ENCODE results near the gene RNF43.
A peak's percentile ranks its signal among the peaks of the same experiment; 100 is the strongest.
"Not testable (repeated sequence)": the region's sequence is repeated elsewhere in the genome, so short reads cannot be mapped to it uniquely, and the experiment has no call there.

RNF43 gene

GRCh38 chr17:58403311-58403710 is 14.0 kb downstream of the RNF43 start:
- DNase-seq = no peak

GRCh38 chr17:58402679-58403078 is 14.7 kb downstream of the RNF43 start:
- no peak for DNase-seq

- no peak for DNase-seq
These were observed 15.3 kb downstream of the RNF43 start for GRCh38 chr17:58402047-58402446.

GRCh38 chr17:58401287-58401686 is 16.0 kb downstream of the RNF43 start:
- DNase-seq = peak; percentile 10

- no peak for DNase-seq
These were observed 16.5 kb downstream of the RNF43 start for GRCh38 chr17:58400826-58401225.

DNA sequence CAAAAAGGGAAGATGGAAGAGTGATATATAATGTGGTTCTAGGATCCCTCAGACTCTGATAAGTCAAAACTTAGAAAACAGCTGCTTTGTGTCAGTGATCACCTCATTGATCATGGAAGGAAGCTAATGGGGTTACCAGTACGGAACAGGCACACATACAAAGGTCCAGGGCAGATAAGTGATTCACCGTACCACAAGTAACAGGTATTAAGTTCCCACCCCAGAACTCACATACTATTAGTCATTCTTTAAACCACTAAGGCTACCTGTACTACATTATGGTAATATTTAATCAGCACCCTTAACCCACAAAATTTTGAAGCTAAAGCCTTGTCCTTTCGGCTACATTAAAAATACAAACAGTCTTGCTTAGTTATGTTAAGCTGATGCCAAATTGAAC is 17.4 kb downstream of the RNF43 start:
- DNase-seq = no peak

DNA sequence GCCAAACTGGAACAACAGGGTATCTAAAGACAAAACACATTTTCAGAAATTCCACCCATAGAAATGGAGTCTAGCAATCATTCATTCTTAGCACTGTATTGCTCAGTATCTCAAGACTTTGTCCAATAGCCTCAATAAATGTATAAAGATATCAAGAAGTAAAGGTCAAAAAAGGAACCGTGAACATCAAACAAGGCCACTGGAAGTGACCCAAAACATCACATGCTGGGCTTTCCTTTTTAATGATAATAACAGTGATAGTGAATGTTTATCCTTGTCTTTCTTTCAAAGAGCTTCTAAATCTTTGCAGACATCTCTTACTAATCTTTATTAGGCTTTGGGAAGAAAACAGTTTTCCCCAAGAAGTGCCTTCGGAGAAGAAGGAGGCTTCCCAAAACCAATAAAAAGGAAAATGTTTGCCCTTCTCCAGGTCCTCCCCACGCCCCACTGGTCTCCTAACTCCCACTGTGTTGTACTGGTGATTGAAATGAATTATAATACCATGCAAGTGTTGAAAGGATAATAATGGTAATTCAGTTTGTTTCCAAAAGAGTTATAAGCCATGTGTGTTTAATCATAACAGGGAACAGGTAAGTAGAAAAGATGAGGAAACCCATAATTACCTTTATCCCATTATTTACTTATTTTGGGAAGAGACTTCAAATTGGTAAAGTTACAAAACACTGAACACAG is 18.6 kb downstream of the RNF43 start:
- no peak for DNase-seq

GRCh38 chr17:58397421-58397820 is 19.9 kb downstream of the RNF43 start:
- not testable (repeated sequence) for DNase-seq

DNA sequence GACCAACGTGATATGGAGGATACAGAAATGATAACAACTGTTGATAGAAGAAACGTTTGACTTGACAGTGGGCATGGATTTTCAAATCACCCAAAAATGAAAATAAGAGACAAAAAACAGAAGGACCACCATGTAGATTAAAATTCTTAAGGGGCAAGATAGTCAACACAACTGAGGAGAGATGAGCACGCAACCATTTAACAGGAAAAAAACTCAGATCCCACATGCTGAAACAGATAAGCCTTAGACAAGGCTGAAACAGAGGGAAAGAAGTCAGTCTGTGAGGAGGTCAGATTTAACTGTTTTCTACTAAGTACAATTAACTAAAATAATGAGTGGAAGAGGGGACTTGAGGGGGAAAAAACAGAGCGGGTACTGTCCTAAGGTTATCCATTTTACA is 21.2 kb downstream of the RNF43 start:
- DNase-seq = no peak

GRCh38 chr17:58394534-58395223 is 22.7 kb downstream of the RNF43 start:
- no peak for DNase-seq

GRCh38 chr17:58391302-58391984 is 25.9 kb downstream of the RNF43 start:
- peak; percentile 84 for DNase-seq

DNA sequence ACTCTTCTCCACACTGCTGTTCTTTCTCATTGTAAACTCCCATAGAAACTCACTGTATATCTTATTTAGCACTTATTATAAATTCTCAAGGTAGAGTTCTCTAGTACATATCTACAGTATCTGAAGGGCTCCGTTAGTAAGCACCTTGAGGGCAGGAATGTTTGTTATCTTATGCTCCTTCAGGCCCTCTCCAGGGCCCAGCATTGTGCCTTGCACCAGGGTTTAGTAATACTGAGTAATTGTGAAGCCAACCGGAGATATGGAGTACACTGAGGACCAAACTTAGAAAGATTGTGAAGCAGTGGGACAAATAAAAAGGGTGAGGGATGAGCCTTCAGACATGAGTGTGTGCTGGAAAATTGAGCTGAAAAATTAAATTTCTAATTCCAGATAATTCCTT is 26.4 kb downstream of the RNF43 start:
- DNase-seq = no peak

GRCh38 chr17:58388302-58389190 is 28.8 kb downstream of the RNF43 start:
- DNase-seq = no peak

DNA sequence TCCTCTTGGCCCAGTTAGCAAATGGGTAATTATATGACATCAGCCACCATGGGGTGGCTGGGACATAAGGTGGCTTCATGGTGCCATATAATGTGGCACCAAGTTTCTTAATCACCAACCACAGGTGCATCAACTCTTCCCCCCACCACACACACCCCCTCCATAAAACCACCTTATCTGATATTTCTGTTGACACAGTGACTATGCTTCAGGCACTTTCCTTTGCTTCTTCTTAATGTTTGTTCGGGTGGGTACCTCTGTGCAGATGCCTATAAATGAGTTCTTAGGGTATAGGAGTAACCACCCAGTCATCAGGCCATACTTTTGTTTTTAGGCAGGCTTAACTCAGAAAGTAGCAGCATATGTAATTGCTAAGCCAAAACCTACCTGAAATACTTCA is 29.5 kb downstream of the RNF43 start:
- DNase-seq = no peak

DNA sequence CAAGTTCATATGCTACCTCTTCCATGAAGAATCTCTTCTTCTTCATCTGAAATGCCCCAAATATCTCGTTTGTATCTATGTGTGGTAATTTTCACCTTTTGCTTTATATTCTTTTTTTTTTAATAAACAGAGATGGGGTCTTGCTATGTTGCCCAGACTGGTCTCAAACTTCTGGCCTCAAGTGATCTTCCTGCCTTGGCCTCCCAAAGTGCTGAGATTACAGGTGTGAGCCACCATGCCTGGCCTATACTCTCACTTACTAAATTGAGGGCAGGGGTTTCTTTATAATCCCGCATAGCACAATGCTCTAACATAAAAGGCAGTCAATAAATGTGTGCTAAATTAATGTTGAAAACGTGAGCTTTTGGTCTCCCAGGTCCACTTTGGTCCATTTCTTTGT is 30.6 kb downstream of the RNF43 start:
- no peak for DNase-seq

DNA sequence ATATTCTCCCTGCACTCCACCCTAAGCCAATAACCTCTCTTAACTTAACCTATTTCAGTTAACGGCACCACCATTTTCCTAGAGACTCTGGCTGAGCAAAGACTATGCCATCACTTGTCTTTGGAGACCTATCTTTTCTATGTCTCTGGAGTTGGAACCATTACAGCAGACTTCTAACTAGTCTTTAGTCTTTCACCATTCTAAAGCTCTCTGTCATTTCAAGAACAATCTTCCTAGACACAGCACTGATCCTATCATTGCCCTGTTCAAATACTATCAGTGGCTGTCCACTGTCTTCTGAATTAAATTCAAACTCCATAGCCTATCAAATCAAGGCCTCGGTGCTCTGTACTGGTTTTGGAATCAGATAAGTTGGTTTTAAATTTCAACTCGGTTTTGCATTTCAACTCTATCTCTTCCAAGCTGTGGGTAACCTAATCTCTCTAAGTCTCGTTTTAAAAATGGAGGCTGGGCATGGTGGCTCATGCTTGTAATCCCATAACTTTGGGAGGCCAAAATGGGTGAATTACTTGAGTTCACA is 31.9 kb downstream of the RNF43 start:
- DNase-seq = no peak

DNA sequence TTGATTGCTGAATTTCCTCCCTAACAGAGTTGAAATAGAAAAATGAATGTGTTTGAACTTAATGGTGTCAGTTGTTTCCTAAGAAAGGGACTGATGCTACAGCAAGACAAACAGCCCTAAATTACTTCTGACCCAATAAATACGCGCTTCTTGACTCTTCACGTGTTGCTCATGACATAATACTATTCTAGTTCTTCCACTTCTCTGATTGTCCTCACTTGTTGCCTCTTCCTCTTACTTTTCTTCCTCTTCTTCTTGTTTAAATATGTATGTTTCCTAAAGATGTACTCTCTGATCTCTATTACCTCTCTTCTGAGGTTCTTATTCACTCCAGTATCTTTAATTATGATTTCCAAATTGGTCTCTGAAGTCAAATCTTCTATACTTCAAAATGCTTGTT is 32.4 kb downstream of the RNF43 start:
- DNase-seq = no peak

DNA sequence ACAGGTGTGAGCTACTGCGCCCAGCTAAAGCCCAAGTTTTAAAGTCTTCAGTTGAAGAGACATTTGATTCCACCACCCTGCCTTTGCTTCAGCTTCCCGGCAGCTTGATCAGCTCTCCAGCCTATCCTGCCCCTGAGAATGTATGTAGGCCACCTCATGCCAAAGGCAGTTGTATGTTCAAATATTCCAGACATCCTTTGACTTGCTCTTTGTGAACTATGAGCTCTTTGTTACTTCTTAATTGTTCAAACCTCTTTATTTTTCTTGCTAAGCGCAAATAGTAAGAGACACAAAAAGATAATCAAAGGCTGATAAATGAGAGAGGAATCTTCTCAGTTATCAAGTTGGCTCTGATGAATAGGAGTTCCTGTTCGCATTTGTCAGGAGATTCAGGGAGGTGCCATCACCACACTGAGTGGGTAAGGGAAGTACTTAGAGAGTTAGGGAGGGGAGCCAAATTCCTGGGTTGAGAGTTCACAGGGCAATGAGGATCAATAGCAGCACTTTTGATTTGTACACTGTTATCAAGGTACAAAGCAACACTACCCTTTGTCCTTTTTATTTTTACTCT is 33.4 kb downstream of the RNF43 start:
- no peak for DNase-seq

DNA sequence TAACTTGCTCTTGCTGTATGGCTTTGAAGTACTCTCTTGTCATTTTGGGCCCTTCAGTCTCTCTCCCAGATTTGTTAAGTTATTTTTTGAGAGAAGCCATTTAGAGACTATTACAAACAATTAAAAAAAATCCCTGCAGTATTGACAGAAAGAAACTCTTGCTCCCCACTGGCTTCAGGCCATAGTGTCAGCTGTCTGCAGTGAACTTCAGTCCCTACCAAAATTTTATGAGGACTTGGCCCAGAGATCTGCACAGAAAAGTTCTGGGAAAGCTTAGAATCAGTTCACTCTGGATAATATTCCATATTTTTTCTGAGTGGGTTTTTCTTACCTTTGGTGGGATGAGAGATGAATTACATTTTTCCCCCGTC is 34.5 kb downstream of the RNF43 start:
- no peak for DNase-seq

- no peak for DNase-seq
These were observed 35.0 kb downstream of the RNF43 start for GRCh38 chr17:58382108-58382871.

DNA sequence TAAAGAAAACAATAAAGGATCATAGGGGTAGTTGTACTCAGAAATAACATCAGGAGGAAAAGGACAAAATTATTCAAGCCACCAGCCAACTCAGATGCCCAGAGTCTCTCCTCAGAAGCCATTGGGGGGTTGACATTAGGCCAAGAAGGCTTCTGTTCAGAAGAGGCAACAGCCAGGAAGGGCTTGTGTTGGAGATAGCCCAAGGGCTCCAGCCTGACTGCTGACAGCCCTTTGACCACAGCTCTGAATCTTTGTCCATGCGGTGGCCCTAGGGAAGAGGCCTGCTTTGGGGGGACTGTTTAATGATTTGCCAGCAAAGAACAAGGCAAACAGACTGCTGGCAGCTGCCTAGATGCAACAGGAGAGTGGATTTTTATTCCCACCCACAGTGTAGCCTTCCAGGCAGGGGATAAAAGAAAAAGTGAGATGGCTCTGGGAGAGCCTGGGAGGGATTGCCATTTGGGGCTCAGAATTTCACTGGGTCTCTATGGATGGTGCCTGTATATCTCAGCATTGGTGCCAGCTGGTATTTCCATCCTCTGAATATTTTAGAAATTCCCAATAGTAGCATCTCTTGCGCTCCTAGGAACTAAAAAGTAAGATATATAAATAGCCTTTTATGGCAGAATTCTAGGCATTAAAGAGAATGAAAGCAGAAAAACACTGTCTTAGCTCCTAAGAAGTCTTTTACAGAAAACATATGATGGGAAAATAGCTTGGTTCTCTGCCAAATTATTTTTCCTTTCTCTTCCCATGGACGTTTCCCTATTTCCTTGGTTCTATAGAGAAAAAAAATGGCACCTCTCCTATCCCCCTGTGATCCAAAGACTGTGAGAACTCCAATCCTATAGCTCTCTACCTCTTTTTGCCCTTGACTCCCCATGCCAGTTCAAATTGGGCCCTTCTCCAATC is 36.0 kb downstream of the RNF43 start:
- DNase-seq = no peak

Measured in NCI-H2107 (cell line).